Liver (tissue), 9 donors: ENCODE results near the gene CTXN3. TPM values are rescaled to one million over a fixed set of nuclear protein-coding genes. Genes with fewer than 3 reads are reported as not detected.

Source experiments
- DNase-seq: peaks from one replicate; pipeline ENCODE4 v3.0.0-alpha.2; 2017; ENCODE audit warnings: low spot score
- H3K27ac ChIP-seq, 2 donors: one replicate each; pipeline ENCODE4 v1.7.0; 2013; ENCODE audit warnings: inconsistent platforms in 2 of 2, low read length in 2 of 2, control low read depth in 1 of 2, low read depth in 1 of 2, mild to moderate bottlenecking in 1 of 2
- H3K27me3 ChIP-seq, 4 donors: one replicate each; pipeline versions ENCODE4 v1.6.1 to v1.7.0; 2013; ENCODE audit warnings: low read length in 3 of 4, inconsistent platforms in 1 of 4, mild to moderate bottlenecking in 1 of 4, moderate library complexity in 1 of 4; ENCODE audit not compliant: control insufficient read depth in 4 of 4, insufficient read depth in 4 of 4
- H3K36me3 ChIP-seq, 4 donors: one replicate each; pipeline versions ENCODE4 v1.6.1 to v1.7.0; 2013; ENCODE audit warnings: low read length in 3 of 4, mild to moderate bottlenecking in 3 of 4, low read depth in 1 of 4, moderate library complexity in 1 of 4; ENCODE audit not compliant: control insufficient read depth in 4 of 4, insufficient read depth in 3 of 4
- H3K4me1 ChIP-seq, 4 donors: one replicate each; pipeline versions ENCODE4 v1.6.1 to v1.7.0; 2013; ENCODE audit warnings: low read length in 3 of 4, mild to moderate bottlenecking in 3 of 4, moderate library complexity in 1 of 4; ENCODE audit not compliant: control insufficient read depth in 4 of 4, insufficient read depth in 4 of 4
- H3K4me3 ChIP-seq, 3 donors: one replicate each; pipeline versions ENCODE4 v1.6.1 to v1.7.0; 2013; ENCODE audit warnings: low read length in 3 of 3, control low read depth in 1 of 3, low read depth in 1 of 3, mild to moderate bottlenecking in 1 of 3
- H3K9ac ChIP-seq, 2 donors: one replicate each; pipeline ENCODE4 v1.7.0; 2013; ENCODE audit warnings: low read length in 2 of 2, mild to moderate bottlenecking in 2 of 2, moderate library complexity in 2 of 2, control low read depth in 1 of 2, low read depth in 1 of 2
- H3K9me3 ChIP-seq, 4 donors: one replicate each; pipeline versions ENCODE4 v1.6.1 to v1.7.0; 2013; ENCODE audit warnings: low read length in 3 of 4; ENCODE audit not compliant: control insufficient read depth in 4 of 4
- ATF3 ChIP-seq: IDR thresholded peaks from 2 replicates; pipeline ENCODE4 v1.6.1; 2016; ENCODE audit warnings: antibody characterized with exemption
- CTCF ChIP-seq: fragments of 150-350 bp; IDR thresholded peaks from 2 replicates; pipeline ENCODE4 v1.5.1; 2017; ENCODE audit warnings: improper control_type of control experiment, low read depth, low read length; ENCODE audit not compliant: missing input control
- EGR1 ChIP-seq, 2 donors: IDR thresholded peaks; 2 replicates each; pipeline ENCODE4 v1.6.1; 2016 to 2018; ENCODE audit warnings: antibody characterized with exemption in 2 of 2, low read depth in 2 of 2
- FOXA1 ChIP-seq: IDR thresholded peaks from 2 replicates; pipeline ENCODE4 v1.6.1; 2016; ENCODE audit warnings: antibody characterized with exemption
- FOXA2 ChIP-seq: IDR thresholded peaks from 2 replicates; pipeline ENCODE4 v1.6.1; 2016; ENCODE audit warnings: antibody characterized with exemption
- GABPA ChIP-seq, 2 donors: IDR thresholded peaks in 1 of 2; conservative IDR thresholded peaks in 1 of 2; 2 replicates each; pipeline ENCODE4 v1.6.1; 2016; ENCODE audit warnings: antibody characterized with exemption in 2 of 2, mild to moderate bottlenecking in 1 of 2, moderate library complexity in 1 of 2
- HNF4A ChIP-seq, 2 donors: conservative IDR thresholded peaks; 2 replicates each; pipeline ENCODE4 v1.6.1; 2016; ENCODE audit warnings: antibody characterized with exemption in 2 of 2, mild to moderate bottlenecking in 2 of 2
- HNF4G ChIP-seq: IDR thresholded peaks from 2 replicates; pipeline ENCODE4 v1.6.1; 2016; ENCODE audit warnings: antibody characterized with exemption
- JUND ChIP-seq, 2 donors: IDR thresholded peaks; 2 replicates each; pipeline ENCODE4 v1.6.1; 2016; ENCODE audit warnings: antibody characterized with exemption in 2 of 2
- NR2F2 ChIP-seq: IDR thresholded peaks from 2 replicates; pipeline ENCODE4 v1.6.1; 2016; ENCODE audit warnings: antibody characterized with exemption
- RAD21 ChIP-seq, 2 donors: IDR thresholded peaks; 2 replicates each; pipeline ENCODE4 v1.6.1; 2016; ENCODE audit warnings: antibody characterized with exemption in 2 of 2, mild to moderate bottlenecking in 2 of 2
- RXRA ChIP-seq, 2 donors: IDR thresholded peaks; 2 replicates each; pipeline ENCODE4 v1.6.1; 2017 to 2018; ENCODE audit warnings: antibody characterized with exemption in 2 of 2, mild to moderate bottlenecking in 1 of 2
- SP1 ChIP-seq: IDR thresholded peaks from 2 replicates; pipeline ENCODE4 v1.6.1; 2018; ENCODE audit warnings: antibody characterized with exemption, mild to moderate bottlenecking
- TAF1 ChIP-seq: conservative IDR thresholded peaks from 2 replicates; pipeline ENCODE4 v1.6.1; 2016; ENCODE audit warnings: antibody characterized with exemption, mild to moderate bottlenecking
- YY1 ChIP-seq: IDR thresholded peaks from 2 replicates; pipeline ENCODE4 v1.6.1; 2016; ENCODE audit warnings: antibody characterized with exemption, mild to moderate bottlenecking
- WGBS: extraction: QIAGEN DNeasy Blood & Tissue Kit; methylation state at CpG from one replicate; pipeline ENCODE4 v1.1.7; 2013; 5-methylcytosine and 5-hydroxymethylcytosine counted together
- polyA plus RNA-seq, 2 donors: library from polyadenylated mRNA; stranded (reverse) in 1 of 2; unstranded in 1 of 2; fragments of 200-250 nt in 1 of 2; fragments of >200 nt in 1 of 2; fragmentation: Nextera tagmentation in 1 of 2; extraction: Ambion mirVana in 1 of 2; gene quantifications; one replicate each; pipeline versions ENCODE4 v1.2.1 to v1.2.3, GENCODE V29; 2013 to 2015
- total RNA-seq, 2 donors: library from RNA; depleted of rRNA; stranded (reverse); fragments of >200 nt; gene quantifications; one replicate each; pipeline ENCODE4 v1.2.3, GENCODE V29; 2014
- TF ChIP-seq, protein P1 (sequence below): IDR thresholded peaks from 2 replicates; pipeline ENCODE4 v1.6.1; 2016; ENCODE audit warnings: antibody characterized with exemption
- TF ChIP-seq, protein P2 (sequence below): IDR thresholded peaks from 2 replicates; pipeline ENCODE4 v1.6.1; 2016; ENCODE audit warnings: antibody characterized with exemption
- TF ChIP-seq, protein P3 (sequence below): IDR thresholded peaks from 2 replicates; pipeline ENCODE4 v1.6.1; 2016; ENCODE audit warnings: antibody characterized with exemption, mild to moderate bottlenecking
- donor health status: healthy.
- donor health status: healthy.
- donor health status: healthy.
- donor health status: healthy.
- donor health status: healthy.

Gene CTXN3
- total and polyA plus RNA-seq, 4 donors = not detected

DNA sequence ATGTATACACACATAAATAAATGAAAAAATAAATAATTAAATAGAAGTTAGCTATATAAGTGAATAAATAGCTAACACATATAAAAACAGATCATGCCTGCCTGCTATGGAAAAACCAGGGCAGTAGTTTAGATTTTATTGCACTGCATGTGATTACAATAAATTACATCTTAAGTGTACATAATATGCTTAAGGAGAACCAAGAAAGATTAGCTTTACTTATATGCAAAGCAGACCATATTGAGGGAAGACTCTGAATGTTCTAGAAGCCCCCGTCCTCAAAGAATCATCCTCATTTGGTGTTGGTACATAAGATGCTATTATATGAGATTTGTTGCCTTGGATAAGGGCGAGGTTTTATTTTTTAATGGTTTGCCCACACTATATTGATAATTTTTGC, 5.9 kb upstream of the CTXN3 start:
- no peak overlapping the region for H3K9ac ChIP-seq
- 81% methylated on average over 2 of the region's 2 CpGs for WGBS
- DNase-seq = no peak
- H3K4me1 ChIP-seq = no peaks in the 10 kb centered on the region
- no peaks in the 10 kb centered on the region for H3K9me3 ChIP-seq
- no peak for TF ChIP-seq TAF1
- TF ChIP-seq SP1 = no peak
- TF ChIP-seq FOXA1 = no peak
- no peak for TF ChIP-seq RAD21 (IDR thresholded peaks at IDR 0.05)
- TF ChIP-seq YY1 = no peak
- no peak for TF ChIP-seq ATF3
- TF ChIP-seq EGR1 (IDR thresholded peaks at IDR 0.05; ENCODE audit: low read depth in 2 of 2) = no peak
- no peak for TF ChIP-seq FOXA2
- no peak for TF ChIP-seq HNF4G
- TF ChIP-seq JUND (IDR thresholded peaks at IDR 0.05) = no peak
- TF ChIP-seq RXRA (IDR thresholded peaks at IDR 0.05) = no peak
- no peak for TF ChIP-seq GABPA (IDR thresholded peaks at IDR 0.05 in 1 of 2, conservative IDR thresholded peaks at IDR 0.05 in 1 of 2)
- TF ChIP-seq, protein P1, sequence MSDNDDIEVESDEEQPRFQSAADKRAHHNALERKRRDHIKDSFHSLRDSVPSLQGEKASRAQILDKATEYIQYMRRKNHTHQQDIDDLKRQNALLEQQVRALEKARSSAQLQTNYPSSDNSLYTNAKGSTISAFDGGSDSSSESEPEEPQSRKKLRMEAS = no peak
- no peak for TF ChIP-seq NR2F2
- no peak for TF ChIP-seq CTCF
- TF ChIP-seq, protein P2, sequence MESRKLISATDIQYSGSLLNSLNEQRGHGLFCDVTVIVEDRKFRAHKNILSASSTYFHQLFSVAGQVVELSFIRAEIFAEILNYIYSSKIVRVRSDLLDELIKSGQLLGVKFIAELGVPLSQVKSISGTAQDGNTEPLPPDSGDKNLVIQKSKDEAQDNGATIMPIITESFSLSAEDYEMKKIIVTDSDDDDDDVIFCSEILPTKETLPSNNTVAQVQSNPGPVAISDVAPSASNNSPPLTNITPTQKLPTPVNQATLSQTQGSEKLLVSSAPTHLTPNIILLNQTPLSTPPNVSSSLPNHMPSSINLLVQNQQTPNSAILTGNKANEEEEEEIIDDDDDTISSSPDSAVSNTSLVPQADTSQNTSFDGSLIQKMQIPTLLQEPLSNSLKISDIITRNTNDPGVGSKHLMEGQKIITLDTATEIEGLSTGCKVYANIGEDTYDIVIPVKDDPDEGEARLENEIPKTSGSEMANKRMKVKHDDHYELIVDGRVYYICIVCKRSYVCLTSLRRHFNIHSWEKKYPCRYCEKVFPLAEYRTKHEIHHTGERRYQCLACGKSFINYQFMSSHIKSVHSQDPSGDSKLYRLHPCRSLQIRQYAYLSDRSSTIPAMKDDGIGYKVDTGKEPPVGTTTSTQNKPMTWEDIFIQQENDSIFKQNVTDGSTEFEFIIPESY = no peak
- TF ChIP-seq, protein P3, sequence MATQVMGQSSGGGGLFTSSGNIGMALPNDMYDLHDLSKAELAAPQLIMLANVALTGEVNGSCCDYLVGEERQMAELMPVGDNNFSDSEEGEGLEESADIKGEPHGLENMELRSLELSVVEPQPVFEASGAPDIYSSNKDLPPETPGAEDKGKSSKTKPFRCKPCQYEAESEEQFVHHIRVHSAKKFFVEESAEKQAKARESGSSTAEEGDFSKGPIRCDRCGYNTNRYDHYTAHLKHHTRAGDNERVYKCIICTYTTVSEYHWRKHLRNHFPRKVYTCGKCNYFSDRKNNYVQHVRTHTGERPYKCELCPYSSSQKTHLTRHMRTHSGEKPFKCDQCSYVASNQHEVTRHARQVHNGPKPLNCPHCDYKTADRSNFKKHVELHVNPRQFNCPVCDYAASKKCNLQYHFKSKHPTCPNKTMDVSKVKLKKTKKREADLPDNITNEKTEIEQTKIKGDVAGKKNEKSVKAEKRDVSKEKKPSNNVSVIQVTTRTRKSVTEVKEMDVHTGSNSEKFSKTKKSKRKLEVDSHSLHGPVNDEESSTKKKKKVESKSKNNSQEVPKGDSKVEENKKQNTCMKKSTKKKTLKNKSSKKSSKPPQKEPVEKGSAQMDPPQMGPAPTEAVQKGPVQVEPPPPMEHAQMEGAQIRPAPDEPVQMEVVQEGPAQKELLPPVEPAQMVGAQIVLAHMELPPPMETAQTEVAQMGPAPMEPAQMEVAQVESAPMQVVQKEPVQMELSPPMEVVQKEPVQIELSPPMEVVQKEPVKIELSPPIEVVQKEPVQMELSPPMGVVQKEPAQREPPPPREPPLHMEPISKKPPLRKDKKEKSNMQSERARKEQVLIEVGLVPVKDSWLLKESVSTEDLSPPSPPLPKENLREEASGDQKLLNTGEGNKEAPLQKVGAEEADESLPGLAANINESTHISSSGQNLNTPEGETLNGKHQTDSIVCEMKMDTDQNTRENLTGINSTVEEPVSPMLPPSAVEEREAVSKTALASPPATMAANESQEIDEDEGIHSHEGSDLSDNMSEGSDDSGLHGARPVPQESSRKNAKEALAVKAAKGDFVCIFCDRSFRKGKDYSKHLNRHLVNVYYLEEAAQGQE = no peak
- TF ChIP-seq HNF4A (conservative IDR thresholded peaks at IDR 0.05) = no peak
- no peak overlapping the region for H3K27ac ChIP-seq
- H3K4me3 ChIP-seq = no peak overlapping the region
- no peaks in the 10 kb centered on the region for H3K36me3 ChIP-seq
- H3K27me3 ChIP-seq = no peaks in the 10 kb centered on the region
